Activated naive CD4-positive, alpha-beta T cell treated with anti-CD3 and anti-CD28 coated beads, Interleukin-2, amount 10 ng/mL, durations not matched to agents 7 days and 5 days (primary cell): ENCODE measurements around the gene LRRC61.

ENCODE experiments used
- CTCF ChIA-PET: fragments of 350-600 bp; sonication (Branson Sonifier 250); formaldehyde crosslinking; loops from one replicate; lab custom pipeline; 2021; ENCODE audit warnings: antibody characterized with exemption; lab: Charles Lee
- DNase-seq: peaks from one replicate; pipeline ENCODE4 v3.0.0-alpha.2; 2020
- H3K27ac Mint-ChIP-seq: one replicate; pipeline ENCODE4 v1.8.0; 2021; ENCODE audit warnings: mild to moderate bottlenecking, moderate library complexity, mixed read lengths
- H3K27me3 Mint-ChIP-seq: one replicate; pipeline ENCODE4 v1.8.0; 2021; ENCODE audit warnings: mild to moderate bottlenecking, mixed read lengths
- H3K36me3 Mint-ChIP-seq: one replicate; pipeline ENCODE4 v1.8.0; 2021; ENCODE audit warnings: mixed read lengths
- H3K4me1 Mint-ChIP-seq: one replicate; pipeline ENCODE4 v1.8.0; 2021; ENCODE audit warnings: mixed read lengths
- H3K4me3 Mint-ChIP-seq: one replicate; pipeline ENCODE4 v1.8.0; 2021; ENCODE audit warnings: mild to moderate bottlenecking, moderate library complexity, mixed read lengths
- H3K9me3 Mint-ChIP-seq: one replicate; pipeline ENCODE4 v1.8.0; 2021; ENCODE audit warnings: mixed read lengths

Gene LRRC61

DNA sequence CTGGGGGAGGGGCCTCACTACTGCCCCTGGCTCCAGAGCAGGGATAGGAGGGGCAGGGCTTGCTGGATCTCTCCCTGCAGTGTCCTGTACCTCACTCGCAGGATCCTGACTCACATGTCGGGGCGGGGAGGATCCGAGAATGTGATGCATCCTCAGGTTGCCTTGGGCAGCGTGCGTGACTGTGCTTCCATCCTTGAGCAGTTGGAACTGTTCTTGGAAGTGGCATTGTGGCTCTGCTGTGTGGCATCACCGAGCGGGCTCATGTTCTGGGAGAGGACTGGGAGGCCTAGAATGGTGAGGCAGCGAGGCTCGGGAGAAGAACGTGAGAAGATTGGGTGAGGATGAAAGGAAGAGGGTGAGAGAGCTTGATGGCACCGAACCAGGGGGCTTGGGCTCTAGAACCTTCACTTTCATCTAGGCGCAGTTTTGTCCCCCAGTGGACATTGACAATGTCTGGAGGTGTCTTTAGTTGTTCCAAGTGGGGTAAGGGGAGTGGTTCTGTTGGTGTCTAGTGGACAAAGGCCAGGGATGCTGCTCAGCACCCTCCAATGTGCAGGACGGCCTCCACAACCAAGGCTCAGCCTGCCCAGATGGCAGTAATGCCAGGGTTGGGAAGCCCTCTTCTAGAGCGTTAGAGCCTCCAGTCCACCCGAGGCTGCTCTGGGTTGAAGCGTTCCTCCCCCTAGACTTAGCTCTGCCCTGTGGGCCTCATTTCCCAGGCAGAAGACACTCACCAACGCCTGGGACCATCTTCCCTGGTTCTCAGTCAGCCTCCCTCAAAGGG is 9.9 kb downstream of the LRRC61 start:
- CTCF ChIA-PET = no interaction called here
- Mint-ChIP-seq H3K4me1 (no peaks in the 10 kb centered on the region), H3K9me3 (no peaks in the 10 kb centered on the region), H3K27ac (no peak overlapping the region), H3K36me3 (peaks cover 14% of the 10 kb centered on the region), H3K4me3 (no peak overlapping the region), H3K27me3 (no peaks in the 10 kb centered on the region)
- no peak for DNase-seq

DNA sequence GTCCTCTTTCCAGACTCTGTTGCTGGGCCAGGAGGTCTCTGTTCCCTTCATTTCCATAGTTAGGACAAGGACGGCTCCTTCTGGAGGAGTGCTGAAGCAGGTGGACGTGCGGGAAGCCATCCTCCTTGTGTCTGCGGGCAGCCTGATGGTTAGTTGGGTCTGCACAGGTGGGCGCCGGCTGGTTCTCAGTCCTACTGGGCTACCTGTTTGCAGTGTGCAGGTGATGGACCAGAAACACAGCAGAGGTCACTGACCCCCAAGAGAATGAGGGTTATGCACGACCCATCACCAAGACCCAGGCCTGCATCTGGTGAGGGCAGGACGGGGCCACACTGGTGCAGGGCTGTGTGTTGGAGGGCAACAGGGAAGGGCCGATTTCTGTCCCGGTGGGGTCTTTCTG is 10.5 kb downstream of the LRRC61 start:
- no peaks in the 10 kb centered on the region for H3K9me3 Mint-ChIP-seq
- H3K27me3 Mint-ChIP-seq = peaks cover under 1% of the 10 kb centered on the region
- peaks cover 9% of the 10 kb centered on the region for H3K36me3 Mint-ChIP-seq
- no peak overlapping the region for H3K27ac Mint-ChIP-seq
- no peak overlapping the region for H3K4me3 Mint-ChIP-seq
- H3K4me1 Mint-ChIP-seq = no peaks in the 10 kb centered on the region
- DNase-seq = no peak
- CTCF ChIA-PET = no interaction called here

DNA sequence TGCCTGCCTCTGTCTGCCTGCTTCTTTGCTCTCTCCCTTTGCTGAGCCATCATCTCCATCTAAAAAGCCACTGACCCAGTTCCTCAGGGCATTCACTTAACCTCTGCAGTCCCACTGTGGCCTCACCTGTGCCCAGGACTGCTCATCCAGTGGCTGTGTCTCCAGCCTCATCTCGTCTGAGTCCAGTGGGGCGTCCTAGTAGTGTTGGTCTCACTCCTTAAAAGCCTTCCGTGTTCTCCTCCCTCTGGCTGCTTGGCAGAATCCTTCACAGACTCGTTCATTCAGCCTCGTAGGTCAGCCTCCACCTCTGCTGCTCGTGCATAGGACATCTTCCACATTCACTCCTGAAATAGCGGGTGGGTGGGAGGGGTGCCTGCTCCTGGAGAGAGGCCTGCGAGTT is 11.0 kb downstream of the LRRC61 start:
- DNase-seq = no peak
- CTCF ChIA-PET = no interaction called here
- Mint-ChIP-seq H3K9me3 (no peaks in the 10 kb centered on the region), H3K4me1 (no peaks in the 10 kb centered on the region), H3K27me3 (peaks cover 5% of the 10 kb centered on the region), H3K36me3 (peaks cover 5% of the 10 kb centered on the region), H3K27ac (no peak overlapping the region), H3K4me3 (no peak overlapping the region)

DNA sequence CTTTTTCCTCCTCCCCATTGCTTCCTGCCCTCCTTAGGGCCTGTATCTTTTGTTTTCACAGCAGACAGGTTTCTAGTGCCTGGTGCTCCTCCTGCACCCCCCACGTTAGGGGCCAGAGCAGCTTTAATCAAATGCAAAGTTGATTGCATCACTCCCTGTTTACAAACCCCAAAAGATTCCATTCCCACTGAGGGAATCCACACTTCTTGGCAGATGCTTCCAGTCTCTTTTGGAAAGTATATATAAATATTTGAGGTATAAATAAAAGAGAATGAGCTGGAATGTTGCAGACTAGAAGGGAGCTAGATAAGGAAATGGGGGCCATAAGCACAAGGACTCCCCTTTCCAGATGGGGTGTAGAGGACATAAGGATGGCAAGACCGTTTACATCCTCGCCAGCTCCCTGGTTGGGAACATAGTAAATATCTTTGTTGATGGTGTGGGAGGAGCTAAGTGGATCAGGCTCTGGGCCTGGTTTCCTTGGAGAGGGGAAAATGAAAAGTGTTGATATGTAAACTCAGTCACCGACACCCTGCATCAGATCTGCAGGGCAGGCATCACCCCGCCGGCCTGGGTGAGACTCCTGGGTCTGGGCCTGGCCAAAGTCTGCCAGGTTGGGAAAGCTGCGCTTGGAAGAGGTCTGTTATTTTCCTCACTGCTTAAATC is 12.1 kb downstream of the LRRC61 start:
- CTCF ChIA-PET = interaction anchor here (0.6 to 1.3 kb wide), 2 partner anchors 12 to 19 kb away, joined by 3 to 4 read pairs; partner anchors contain the start of genes ACTR3C and LRRC61
- no peak overlapping the region for H3K4me3 Mint-ChIP-seq
- H3K27me3 Mint-ChIP-seq = peaks cover 16% of the 10 kb centered on the region

DNA sequence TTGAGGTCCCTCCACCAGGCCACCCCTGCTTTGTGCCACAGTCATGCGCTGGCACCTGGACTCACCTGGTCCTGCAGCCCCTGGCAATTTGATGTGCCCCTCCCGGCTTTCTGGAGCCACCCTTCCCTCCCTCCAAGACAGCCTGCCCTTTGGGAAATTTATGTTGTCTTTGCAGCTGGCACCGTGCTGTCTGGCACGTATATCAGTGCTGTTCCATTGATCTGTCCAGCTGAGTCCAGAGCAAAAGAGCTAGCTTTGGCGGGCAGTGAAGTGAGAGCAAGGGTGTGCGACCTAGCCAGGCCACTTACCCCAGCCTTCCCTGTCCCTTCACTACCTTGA is 12.6 kb downstream of the LRRC61 start:
- CTCF ChIA-PET = interaction anchor here (0.6 to 1.3 kb wide), 2 partner anchors 13 to 19 kb away, joined by 3 to 4 read pairs; partner anchors contain the start of genes ACTR3C and LRRC61
- H3K27me3 Mint-ChIP-seq = peaks cover 21% of the 10 kb centered on the region
- H3K27ac Mint-ChIP-seq = no peak overlapping the region
- DNase-seq = no peak
- no peaks in the 10 kb centered on the region for H3K9me3 Mint-ChIP-seq
- H3K36me3 Mint-ChIP-seq = peaks cover 3% of the 10 kb centered on the region
- H3K4me3 Mint-ChIP-seq = no peak overlapping the region
- H3K4me1 Mint-ChIP-seq = no peaks in the 10 kb centered on the region

More for the DNA sequence above, 12.1 kb downstream of the LRRC61 start:
- H3K4me1 Mint-ChIP-seq = no peaks in the 10 kb centered on the region
- H3K36me3 Mint-ChIP-seq = peaks cover 4% of the 10 kb centered on the region
- DNase-seq = no peak
- H3K9me3 Mint-ChIP-seq = no peaks in the 10 kb centered on the region
- no peak overlapping the region for H3K27ac Mint-ChIP-seq

DNA sequence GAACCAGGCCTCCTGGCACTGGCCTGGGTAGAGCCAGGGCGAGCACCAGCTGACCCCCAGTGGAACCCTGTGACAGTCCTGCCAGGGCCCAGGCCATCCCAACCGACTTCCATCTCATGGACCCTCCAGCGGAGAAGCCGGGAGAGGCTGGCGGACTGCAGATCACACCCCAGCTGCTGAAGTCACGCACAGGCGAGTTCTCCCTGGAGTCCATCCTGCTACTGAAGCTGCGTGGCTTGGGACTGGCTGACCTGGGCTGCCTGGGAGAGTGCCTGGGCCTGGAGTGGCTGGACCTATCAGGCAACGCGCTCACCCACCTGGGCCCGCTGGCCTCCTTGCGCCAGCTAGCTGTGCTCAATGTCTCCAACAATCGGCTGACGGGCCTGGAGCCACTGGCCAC is 13.6 kb downstream of the LRRC61 start:
- no peak for DNase-seq
- Mint-ChIP-seq H3K27ac (no peak overlapping the region), H3K4me1 (no peaks in the 10 kb centered on the region), H3K36me3 (peaks cover 3% of the 10 kb centered on the region), H3K27me3 (peaks cover 31% of the 10 kb centered on the region), H3K9me3 (no peaks in the 10 kb centered on the region), H3K4me3 (no peak overlapping the region)
- CTCF ChIA-PET = no interaction called here

DNA sequence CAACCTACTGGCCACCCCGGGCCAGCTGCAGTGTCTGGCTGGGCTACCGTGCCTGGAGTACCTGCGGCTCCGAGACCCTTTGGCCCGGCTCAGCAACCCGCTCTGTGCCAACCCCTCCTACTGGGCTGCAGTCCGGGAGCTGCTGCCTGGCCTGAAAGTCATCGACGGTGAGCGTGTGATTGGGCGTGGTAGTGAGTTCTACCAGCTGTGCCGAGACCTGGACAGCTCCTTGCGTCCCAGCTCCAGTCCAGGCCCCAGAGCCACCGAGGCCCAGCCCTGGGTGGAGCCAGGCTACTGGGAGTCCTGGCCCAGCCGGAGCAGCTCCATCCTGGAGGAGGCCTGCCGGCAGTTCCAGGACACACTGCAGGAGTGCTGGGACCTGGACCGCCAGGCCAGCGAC is 14.0 kb downstream of the LRRC61 start:
- H3K27ac Mint-ChIP-seq = no peak overlapping the region
- no peaks in the 10 kb centered on the region for H3K4me1 Mint-ChIP-seq
- no peak overlapping the region for H3K4me3 Mint-ChIP-seq
- peaks cover 36% of the 10 kb centered on the region for H3K27me3 Mint-ChIP-seq
- CTCF ChIA-PET = no interaction called here
- no peaks in the 10 kb centered on the region for H3K9me3 Mint-ChIP-seq
- H3K36me3 Mint-ChIP-seq = peaks cover 3% of the 10 kb centered on the region
- no peak for DNase-seq

DNA sequence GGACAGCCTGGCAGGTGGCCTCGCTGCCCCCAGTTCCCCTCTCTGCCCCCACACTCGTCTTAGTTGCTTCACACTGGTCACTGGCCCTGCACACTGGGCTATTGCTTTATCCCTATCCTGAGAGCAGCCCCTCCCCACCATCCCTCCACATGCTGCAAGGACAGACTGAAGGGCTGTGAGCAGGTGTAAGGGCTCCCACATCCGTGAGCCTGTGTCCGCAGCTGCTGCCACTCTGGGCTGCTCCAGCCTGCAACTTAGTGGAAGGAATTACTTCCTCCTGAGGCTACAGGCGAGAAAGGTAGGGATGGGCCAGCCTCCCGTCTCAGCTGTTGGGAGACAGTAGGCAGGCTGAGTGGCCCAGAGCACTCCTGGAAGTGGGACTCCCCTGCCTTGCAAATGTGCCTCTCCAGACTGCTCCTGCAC is 14.5 kb downstream of the LRRC61 start:
- Mint-ChIP-seq H3K4me3 (no peak overlapping the region), H3K4me1 (no peaks in the 10 kb centered on the region), H3K27me3 (peaks cover 41% of the 10 kb centered on the region), H3K27ac (no peak overlapping the region), H3K9me3 (no peaks in the 10 kb centered on the region), H3K36me3 (peaks cover 3% of the 10 kb centered on the region)
- CTCF ChIA-PET = no interaction called here
- no peak for DNase-seq

DNA sequence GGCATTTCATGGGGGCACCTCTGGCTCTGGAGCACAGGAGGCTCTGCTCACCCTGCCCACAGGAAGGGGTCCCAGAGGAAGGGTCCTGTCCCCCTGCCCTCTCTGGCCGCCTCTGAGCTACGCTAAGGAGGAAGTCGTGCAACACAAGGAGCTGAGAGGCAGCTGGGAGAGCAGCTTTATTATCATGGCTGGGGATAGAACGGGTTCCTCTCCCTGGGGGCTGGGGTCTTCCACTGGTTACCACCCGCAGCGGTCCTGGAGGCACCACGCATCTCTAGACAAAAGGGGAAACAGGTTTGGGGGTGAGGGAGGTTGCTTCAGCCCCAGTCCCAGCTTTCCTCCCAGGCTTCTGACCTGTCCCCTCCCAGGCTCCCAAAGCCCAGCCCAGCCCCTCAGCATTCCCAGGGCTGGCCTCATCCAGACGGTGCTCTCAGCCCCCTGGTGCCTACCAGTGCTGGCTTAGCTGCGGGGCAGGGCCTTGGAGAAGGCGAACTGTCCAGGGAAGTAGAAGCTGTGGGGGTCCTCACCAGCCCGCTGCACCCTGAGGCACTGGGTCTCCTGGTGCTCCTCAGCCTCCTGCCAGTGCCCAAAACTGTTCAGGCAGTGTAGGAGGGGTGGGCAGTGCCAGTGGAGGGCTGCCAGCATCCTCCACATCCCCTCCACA is 15.1 kb downstream of the LRRC61 start:
- DNase-seq = no peak
- Mint-ChIP-seq H3K4me3 (no peak overlapping the region), H3K4me1 (no peaks in the 10 kb centered on the region), H3K36me3 (peaks cover 3% of the 10 kb centered on the region), H3K9me3 (no peaks in the 10 kb centered on the region), H3K27me3 (peaks cover 47% of the 10 kb centered on the region), H3K27ac (no peak overlapping the region)
- CTCF ChIA-PET = no interaction called here

DNA sequence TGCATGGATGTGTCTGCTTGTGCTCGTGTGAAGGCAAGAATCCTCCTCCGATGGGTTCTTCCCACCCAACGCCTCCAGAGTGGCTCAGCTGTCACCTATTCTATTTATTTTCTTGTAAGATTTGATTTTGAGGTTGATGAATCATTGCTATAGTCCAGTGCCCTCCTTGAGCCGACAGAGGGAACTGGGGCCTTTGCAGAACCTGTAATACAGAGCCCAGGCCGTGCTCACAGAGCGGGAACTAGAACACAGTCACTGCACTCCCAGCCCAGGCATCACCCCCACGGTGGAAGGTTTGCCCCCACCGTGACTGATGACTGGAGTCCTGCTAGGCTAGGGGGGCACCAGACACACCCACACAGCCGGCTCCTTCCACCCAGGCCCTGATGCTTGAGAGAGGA is 16.3 kb downstream of the LRRC61 start:
- Mint-ChIP-seq H3K4me3 (no peak overlapping the region), H3K4me1 (no peaks in the 10 kb centered on the region), H3K36me3 (peaks cover 3% of the 10 kb centered on the region), H3K27ac (no peak overlapping the region), H3K27me3 (peaks cover 52% of the 10 kb centered on the region), H3K9me3 (peaks cover 2% of the 10 kb centered on the region)
- CTCF ChIA-PET = no interaction called here
- DNase-seq = no peak

DNA sequence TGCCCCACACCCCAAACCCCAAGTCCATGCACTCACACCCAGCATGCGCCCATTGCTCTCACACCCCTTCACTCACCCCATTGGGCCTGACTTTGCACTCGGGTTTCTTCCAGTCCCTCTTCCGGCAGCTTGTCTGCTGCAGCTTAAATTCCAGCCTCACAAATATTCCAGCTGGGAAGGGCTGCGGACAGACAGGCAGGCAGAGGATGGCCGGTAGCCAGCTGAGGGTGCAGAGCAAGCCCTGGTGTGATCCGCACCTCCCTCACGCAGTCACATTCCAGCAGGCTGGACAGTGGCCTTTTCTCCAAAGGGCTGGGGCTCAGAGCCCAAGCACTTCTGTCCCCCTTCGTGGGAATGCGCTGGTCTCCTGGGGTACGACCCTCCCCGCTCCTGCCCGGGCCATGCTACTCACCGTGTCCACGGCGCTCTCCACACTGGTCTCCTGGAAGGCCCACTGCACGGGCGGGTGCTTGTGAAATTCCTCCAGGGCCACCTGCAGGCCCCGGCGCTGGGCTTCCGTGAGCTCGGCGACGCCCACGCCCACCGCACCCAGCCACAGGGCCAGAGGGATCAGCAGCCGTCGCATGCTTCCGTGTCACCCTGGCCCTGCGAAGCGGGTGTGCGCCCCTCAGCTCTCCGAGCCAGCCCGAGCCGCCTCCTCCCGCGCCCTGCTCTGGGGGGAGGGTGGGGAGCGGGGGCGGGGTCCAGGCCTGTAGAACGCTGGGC is 17.0 kb downstream of the LRRC61 start:
- H3K4me1 Mint-ChIP-seq = no peaks in the 10 kb centered on the region
- CTCF ChIA-PET = no interaction called here
- peaks cover 59% of the 10 kb centered on the region for H3K27me3 Mint-ChIP-seq
- H3K27ac Mint-ChIP-seq = no peak overlapping the region
- peaks cover 2% of the 10 kb centered on the region for H3K9me3 Mint-ChIP-seq
- H3K4me3 Mint-ChIP-seq = no peak overlapping the region
- DNase-seq = no peak
- peaks cover 3% of the 10 kb centered on the region for H3K36me3 Mint-ChIP-seq

DNA sequence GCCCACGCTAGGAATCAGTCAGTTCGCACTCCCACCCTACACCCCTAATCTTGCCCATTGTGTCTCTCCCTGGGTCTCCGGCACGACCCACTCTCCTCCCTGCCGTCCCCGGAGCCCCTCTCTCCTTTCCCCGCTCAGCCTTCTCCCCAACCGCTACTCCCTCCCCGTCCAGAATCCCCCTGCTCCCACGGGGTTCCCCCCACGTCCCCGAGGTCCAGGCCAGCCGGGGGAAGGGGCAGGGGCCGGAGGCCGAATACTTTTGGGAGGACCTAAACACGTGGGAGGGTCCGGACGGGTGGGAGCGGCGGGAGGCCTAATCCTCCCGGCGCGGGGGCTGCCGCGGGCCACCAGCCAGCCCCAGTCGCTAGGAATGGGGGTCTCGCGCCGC is 17.7 kb downstream of the LRRC61 start:
- DNase-seq = no peak
- H3K4me3 Mint-ChIP-seq = no peak overlapping the region
- H3K27me3 Mint-ChIP-seq = peaks cover 63% of the 10 kb centered on the region
- CTCF ChIA-PET = no interaction called here
- no peak overlapping the region for H3K27ac Mint-ChIP-seq
- no peaks in the 10 kb centered on the region for H3K4me1 Mint-ChIP-seq
- peaks cover 2% of the 10 kb centered on the region for H3K9me3 Mint-ChIP-seq
- H3K36me3 Mint-ChIP-seq = peaks cover 3% of the 10 kb centered on the region

DNA sequence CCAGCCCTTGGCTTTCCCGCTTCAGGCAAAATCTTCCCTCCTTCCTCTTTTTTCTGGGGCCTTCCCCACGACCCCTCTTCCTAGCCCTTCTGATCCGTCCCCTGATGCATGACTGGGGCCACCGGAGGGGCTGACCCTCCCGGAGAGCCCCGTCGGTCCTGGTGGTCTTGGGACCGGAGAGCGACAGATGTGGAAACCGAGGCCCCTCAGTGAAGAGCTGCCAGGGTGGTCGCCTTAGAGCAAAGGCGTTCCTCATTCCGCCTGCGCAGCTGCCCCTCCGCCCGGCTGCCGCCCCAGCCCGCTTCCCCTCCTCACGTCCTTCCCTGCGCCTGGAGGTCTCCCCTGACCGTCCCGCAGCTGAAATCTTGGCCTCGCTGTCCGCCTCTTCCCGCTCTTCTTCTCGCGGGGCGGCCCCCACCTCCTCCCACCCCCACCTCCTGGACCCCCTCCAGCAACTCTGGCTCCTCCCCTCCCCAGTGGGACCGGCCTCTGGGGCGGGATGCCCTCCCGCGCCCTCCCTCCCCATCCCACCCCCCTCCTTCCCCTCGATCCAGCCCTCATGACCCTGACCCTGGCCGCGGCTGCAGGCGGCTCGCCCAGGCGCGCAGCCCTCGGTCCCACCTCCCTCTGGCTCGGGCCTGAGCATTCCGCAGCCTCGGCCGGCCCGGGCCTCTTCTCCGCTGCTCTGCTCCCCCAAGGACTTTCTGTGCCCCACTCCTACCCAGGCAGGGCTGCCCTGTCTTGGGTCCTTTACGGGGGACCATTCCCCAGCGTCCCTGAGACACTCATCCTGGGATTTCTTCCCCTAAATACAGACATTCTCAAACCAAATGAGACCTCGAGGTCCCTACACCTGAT is 18.3 kb downstream of the LRRC61 start, which contains the start of gene RARRES2:
TSS of gene RARRES2 (minus strand) at position 367 of the 858 bp plus-strand sequence. CDS start 1,020 bp downstream, outside the sequence.
- Mint-ChIP-seq H3K4me3 (no peak within 1 kb of the TSS), H3K36me3 (peaks cover 3% of the 10 kb centered on the region), H3K9me3 (peaks cover 2% of the 10 kb centered on the region), H3K27ac (no peak within 1 kb of the TSS), H3K27me3 (peaks cover 69% of the 10 kb centered on the region), H3K4me1 (no peaks in the 10 kb centered on the region)
- no peak for DNase-seq
- CTCF ChIA-PET = no interaction called here
